GM18520 (cell line): ENCODE measurements around the gene ACSM6.
A peak's percentile ranks its signal among the peaks of the same experiment; 100 is the strongest.

Experiments
- ATAC-seq: cut with Tn5 transposase; IDR thresholded peaks from one replicate; pipeline ENCODE4 v1.9.1; 2021; ENCODE audit not compliant: unreplicated experiment

ACSM6 gene

DNA sequence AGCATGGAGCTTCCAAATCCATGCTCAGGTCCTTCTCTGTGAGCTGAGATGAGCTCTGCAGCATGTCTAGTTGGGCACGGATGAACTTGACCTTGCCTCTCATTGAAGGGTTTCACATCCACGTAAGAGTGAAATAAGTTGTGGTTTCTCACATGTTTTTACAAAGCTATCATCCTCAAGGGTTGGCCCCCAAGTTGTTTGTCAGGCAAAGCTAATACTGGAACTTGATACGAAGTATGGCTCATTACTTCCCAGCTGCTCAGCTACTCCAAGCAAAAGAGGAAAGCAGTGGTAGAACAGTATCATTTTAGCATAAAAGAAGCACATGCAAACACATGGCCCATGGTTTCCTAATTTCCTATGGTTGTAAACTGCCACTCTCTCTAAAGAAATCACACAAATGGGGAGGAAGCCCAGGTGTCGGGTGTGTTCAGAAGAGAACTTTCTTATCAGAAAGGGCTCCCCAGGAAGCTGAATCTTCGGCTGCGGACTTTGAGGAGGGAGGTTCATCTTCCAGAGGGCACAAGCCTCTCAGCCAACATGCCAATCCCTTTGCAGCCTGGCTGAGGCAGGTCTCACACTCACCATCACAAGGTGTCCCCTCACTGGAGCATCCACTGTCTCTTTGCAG is 51.5 kb downstream of the ACSM6 start:
- ATAC-seq: peak; percentile 90

DNA sequence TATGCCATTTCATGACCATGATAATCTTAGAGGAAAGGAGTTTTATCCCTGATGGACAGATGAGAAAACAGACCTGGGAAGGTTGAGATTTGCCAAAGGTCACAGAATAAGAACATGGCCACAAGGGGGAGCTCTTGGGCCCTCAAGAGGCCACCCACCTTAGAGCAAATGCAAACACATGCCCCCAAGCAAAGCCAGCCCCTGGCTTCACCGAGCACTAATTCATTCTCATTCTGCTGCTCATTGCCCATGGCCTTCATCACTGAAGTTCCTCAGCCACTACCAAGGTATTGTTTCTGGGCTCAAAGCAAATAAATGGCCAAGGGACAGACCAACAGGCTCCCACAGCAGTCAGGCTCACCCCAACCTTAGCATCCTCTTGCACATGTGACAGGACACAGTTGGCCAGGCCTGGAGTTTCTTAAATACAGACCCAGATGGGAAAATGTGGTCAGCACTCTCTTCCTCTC is 52.6 kb downstream of the ACSM6 start:
- ATAC-seq: no peak

DNA sequence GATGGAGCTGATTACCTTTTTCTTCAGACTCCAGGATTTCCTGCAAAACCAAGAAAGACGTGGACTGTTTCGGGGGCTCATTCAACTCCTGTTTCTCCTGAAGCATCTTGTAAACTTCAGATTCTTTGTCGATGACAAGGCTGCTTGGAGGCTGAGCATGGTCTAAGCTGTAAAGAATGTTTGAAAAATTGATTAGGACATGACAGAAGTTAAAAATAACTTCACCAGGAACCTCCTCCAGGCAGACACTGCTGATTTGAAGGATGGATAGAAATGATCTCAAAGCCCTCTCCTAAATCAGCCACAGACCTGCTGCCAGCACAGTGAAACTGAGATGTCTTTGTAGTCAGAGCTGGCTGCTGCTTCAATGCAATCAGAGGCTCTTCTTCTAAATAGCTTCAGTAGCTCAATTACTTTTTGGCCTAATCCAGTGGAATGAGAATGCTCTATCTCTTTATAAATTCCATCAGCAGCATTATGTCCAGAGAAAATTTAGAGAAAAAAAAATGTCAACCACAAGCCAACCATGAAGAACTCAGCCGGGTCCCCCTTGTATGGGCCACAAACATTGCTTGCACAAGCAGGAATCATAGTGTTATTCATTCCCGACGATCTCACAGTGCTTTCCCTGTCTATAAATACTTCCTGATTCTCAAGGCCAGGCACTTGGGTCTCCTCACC is 53.3 kb downstream of the ACSM6 start:
- no peak for ATAC-seq

DNA sequence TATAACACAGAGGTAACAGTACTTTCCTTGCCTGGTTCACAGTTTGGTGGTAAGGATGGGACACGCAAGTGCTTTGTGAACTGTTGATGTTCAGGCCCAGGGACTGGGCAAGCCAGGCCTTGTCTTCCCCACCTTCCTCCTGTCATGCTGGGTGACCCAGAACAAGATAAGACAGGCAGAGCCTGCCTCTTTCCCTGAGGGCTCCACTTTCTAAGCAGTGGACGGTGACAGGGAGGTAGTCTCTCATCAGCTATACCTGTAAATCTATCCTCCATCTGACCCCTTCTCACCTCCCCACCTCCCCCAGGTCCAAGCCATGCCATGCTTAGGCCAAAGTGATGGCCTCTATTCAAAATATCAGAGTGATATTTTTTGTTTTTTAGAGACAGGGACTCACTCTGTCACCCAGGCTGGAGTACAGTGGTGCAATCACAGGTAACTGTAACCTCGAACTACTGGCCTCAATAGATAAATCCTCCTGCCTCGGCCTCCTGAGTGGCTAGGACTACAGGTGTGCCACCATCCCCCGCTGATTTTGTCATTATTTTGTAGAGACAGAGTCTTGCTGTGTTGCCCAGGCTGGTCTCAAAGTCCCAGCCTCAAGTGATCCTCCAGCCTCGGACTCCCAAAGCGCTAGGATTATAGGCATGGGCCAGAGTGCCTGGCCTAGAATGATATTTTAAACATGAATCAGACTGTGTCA is 54.0 kb downstream of the ACSM6 start:
- no peak for ATAC-seq

DNA sequence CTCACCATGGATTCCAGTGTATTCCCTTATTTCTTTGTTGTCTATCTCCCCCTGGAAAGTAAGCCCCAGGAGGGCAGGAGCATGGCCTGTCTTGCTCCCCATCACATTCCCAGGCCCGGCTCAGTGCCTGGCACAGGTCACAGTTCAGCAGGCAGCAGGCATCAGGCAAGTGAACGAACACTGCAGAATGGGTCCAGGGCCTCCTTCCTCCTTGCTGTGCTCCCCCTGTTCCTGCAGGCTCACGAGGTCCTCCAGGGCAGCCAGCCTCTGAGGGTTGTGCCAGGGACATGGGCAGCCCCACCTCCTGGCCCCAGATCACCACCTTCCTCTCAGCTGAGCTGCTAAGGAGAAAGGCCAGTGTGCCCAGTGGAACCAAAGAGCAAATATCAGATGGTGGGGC is 55.0 kb downstream of the ACSM6 start:
- ATAC-seq: no peak

DNA sequence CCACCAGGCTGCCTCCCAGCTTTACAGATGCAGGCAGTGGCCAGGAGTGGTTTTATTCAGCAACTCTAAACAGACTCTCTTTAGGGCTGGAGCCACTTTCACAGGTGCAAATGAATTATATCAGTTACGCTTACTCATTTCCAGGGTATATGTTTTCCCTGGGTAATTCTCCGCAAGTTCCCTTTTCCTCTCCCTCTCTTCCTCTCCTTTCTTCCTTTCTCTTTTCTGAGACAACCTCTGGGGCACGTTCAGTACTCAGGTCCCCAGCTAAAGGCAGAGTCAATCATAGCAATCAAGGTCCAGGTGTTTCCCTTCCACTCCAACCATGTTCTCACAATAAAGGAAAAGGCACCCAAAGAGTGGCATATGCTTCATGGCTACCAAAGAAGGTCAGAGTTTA is 55.4 kb downstream of the ACSM6 start:
- ATAC-seq: no peak

DNA sequence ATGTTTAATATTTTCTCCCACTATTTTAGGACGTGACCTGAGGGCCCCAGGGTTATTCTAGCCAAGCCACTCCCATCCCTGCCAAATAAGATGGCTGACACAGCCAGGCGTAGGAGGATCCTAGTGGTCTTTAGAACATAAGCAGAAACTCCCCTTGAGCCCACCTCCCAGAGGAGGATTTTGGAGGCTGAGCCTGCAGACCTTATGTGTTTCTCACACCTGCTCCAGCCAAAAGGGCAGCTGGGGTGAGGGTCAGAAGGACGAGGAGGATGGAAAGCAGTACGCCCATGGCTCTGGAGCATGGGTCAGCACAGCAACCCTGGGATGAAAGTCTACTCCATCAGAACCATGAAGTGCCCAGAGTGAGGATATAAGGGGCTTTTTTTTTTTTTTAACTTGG is 56.8 kb downstream of the ACSM6 start:
- ATAC-seq: no peak

DNA sequence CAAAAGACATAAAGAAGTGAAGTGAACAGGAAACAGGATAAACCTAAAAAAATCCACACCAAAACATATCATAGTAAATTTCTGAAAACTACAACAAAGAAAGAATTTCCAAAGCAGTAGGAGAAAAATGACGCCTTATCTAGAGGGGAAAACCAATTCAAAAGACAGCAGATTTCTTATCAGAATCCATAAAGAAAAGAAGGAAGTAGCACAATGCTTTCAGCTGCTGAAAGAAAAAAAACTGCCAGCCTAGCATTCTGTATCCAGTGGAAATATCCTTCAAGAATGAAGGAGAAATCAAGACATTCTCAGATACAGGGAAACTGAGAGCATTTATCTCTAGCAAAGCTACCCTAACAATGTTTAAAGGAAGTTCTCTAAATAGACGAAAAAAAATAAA is 59.0 kb downstream of the ACSM6 start:
- ATAC-seq: no peak

DNA sequence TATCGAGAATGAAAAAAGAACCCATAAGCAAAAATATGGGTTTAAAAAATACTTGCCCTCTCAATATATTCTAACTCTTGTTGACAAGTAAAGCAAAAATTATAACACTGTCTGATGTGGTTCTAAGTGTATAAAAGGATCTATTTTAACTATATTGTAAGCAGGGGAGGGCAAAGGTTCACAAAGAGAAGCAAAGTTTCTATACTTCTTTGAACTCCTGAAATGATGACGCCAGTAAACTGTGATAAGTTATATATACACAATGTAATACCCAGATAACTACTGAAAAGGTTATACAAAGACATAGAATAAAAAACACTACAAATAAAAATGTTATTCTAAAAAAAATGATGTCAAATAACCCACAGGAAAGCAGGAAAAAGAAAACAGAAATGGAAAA is 59.6 kb downstream of the ACSM6 start:
- ATAC-seq: no peak

DNA sequence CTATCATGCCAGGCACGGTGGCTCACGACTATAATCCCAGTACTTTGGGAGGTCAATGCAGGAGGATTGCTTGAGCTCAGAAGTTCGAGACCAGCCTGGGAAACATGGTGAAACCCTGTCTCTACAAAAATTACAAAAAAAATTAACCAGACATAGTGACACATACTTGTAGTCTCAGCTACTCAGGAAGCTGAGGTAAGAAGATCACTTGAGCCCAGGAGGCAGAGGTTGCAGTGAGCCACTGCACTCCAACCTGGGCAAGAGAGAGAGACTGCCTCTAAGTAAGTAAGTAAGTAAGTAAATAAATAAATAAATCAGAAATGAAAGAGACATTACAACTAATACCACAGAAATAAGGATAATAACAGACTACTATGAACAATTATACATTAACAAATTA is 60.6 kb downstream of the ACSM6 start:
- peak; percentile 51 for ATAC-seq

DNA sequence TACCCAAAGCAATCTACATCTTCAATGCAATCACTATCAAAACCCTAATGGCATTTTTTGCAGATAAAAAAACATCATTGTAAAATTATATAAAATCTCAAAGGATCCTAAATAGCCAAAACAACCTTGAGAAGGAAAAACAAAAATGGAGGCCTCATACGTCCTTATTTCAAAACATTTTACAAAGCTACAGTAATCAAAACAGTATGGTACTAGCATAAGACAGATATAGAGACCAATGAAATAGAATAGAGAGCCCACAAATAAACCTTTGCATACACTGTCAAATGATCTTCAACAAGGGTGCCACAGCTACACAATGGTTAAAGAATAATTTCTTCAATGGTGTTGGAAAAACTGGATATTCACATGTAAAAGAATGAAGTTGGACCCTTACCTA is 62.2 kb downstream of the ACSM6 start:
- no peak for ATAC-seq

DNA sequence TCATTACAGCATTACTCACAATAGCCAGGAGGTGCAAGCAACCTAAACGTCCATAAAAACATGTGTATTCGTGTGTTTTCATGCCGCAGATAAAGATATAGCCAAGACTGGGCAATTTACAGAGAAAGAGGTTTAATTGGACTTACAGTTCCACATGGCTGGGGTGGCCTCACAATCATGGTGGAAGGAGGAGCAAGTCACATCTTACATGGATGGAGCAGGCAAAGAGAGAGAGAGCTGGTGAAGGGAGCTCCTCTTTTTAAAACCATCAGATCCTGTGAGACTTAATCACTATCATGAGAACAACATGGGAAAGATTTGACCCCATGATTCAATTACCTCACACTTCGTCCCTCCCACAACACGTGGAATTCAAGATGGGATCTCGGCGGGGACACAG is 63.8 kb downstream of the ACSM6 start:
- ATAC-seq: no peak

DNA sequence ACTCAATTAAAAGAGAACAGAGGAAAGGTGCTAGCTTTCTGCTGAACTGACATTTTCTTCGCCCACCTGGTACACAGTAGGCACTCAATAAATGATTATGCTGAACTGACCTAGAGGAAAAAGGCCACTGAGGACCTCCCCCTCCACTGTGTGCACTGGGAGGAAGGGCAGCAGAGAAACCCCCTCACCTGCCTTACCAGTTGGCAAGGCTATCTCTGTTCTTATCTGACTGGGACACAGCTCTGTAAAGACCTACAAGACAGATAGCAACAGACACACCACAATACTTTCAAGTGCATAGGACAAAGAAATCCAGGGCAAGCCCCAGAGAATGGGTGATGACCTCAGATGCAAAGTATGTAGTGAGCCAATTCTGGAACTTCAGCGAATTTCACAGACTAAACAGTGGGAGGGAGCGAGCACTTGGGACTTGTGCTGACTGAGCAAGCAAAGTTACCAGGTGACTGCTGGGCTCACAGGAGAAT is 66.4 kb downstream of the ACSM6 start:
- peak; percentile 71 for ATAC-seq

DNA sequence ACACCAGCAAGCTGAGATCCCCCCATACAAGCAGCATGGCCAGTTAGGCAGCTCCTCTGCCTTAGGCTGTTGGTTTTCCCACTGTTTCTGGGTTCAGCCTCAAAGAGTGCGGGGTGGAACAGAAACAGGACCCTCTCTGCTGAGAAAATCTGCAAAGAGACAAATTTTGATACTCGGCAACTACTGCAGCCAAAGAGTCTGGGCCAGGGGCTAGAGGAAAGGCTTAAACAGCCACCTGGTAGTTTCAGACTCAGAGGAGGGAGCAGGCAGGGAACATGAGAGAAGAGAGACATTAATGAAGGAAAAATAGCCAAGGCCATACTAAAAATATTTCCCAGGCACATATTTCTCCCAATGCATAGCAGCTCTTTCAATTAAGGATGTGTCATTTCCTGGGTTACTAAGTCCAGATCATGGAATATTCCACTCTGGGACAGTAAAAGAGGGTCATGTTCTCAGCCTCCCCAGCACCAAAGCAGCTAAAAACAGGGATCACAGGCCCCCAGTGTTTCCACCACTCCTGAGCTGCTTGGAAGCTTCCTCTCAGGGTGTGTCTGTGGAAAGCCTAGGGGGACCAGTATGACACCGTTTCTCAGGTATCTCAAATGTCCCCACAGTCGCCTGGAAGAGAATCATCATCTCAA is 67.0 kb downstream of the ACSM6 start:
- no peak for ATAC-seq

DNA sequence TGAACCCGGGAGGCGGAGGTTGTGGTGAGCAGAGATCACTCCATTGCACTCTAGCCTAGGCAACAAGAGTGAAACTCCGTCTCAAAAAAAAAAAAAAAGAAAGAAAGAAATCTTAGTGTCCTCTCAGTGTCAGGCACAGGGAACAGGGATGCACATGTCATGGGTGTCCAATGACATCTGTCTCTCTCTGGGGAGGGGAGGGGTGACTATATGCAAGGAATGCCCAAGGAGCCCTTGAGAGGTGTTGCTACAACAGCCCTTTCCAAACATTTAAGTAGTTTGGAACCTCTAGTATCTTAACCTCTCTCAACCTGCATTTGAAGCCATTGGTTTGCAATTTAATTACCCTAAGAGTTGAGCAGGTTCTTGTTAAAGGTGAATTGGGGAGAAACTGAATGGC is 67.9 kb downstream of the ACSM6 start:
- ATAC-seq: no peak

DNA sequence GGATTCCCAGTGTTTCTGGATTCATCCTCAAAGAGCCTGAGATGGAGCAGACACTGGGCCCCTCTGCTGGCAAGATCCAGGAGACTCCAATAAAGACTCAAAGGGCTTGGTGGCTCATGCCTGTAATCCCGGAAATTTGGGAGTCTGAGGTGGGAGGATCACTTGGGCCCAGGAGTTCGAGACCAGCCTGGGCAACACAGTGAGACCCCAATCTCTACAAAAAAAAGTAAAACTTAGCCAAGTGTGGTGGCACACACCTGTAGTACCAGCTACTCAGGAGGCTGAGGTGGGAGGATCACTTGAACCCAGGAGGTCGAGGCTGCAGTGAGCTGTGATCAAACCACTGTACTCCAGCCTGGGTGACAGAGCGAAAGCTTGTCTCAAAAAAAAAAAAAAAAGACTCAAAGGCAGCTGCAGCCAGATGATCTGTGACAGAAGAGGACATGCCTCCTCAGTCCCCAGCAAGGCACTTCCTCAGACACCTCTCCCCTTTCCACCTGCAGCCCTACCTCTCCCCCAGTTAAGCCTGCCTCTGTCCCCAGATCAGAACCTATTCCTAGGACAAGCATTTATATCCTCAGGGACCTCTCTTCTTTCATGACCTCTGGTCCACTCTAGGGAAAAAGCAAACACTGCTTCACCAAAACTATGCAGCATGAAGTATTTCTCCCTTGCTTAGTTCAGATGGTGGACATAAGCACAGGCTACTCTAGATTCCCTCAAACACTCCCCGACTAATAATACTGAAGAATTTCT is 68.9 kb downstream of the ACSM6 start:
- no peak for ATAC-seq

DNA sequence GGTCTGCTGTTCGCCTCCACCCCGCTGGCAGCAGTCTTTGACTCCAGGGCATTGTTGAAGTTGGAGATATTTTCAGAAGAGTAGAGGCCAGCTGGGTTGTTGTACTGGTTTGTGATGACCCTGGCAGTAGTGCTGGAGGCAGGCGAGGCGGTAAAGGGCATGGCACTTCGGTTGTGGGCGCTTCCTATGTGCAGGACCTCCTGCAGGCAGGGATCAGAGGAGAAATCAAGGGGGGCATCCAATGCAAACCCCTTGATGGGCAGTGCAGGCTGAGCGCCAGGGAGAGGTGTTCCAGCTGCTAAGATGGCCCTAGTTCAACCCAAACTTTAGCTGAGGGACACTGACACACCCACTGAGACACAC is 69.8 kb downstream of the ACSM6 start:
- no peak for ATAC-seq

DNA sequence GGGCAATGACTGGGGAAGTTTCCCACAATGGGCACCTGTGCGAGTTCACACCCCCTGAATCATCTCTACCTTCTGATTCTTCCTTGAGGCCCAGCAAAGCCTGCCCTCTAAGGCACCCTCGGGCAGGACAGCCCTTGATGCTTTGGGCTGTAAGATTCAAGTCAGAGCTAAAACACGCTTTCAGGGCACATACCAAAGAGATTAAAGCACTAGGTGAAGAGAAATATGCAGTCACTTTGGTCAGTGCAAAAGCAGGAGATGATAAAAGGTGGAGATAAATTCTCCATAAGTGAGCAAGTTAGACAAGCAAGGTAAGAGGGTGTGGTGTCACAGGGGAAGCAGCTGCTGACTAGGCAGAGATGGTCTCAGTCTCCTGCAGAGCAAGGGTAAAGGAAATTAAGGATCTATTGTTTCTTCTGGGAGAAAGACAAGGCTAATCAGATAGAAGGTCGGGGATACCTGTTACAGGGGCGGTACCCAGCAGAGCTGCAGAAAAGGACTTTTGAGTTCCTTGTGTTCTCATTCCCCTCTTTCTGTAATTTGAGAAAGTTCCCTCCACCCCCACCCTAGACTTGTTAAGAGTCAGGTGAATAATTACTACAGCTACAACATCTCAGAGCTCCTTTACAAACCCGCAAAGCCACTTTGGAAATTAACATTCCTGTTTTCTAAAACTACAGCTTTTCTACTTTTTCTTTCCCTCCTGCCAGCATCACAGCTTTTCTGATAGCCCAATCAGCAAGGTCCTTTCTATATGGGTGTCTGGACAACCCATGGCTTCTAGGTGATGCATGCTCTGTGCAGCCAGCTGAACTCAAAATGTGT is 70.4 kb downstream of the ACSM6 start:
- no peak for ATAC-seq

DNA sequence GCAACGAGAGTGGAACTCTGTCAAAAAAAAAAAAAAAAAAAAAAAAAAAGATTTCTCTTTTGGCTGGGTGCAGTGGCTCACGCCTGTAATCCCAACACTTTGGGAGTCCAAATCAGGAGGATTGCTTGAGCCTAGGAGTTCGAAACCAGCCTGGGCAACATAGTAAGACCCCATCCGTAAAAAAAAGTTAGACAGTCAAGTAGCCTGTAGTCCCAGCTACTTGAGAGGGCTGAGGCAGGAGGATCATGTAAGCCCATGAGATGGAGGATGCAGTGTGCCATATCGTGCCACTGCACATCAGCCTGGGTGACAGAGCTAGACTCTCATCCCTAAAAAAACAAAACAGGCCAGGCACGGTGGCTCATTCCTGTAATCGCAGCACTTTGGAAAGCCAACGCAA is 71.5 kb downstream of the ACSM6 start:
- ATAC-seq: no peak

DNA sequence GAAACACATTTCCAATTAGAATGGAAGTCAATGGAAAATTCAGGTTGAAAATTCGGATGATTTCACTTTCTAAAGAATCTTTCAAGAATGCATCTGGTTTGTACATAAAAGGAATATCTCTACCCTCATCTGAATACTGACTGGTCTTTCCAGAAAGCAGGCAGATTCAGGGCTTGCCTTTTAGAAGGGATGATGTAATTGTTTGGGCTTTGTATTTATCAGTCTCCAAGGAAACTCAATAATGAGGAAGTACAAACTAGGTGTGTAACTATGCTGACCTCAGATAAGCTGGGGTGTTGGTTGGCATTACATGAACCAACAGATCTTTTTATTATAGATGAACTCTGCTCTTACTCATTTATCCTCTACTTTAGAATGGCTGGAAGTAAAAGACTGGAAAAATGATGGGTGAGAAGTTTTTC is 72.6 kb downstream of the ACSM6 start:
- peak; percentile 97 for ATAC-seq
